LHCN-M2 (cell line): ENCODE measurements around the gene HTR1B. TPM values are rescaled to one million over a fixed set of nuclear protein-coding genes. Genes with fewer than 3 reads are reported as not detected.

Source experiments
- DNase-seq: peaks from one replicate; pipeline ENCODE4 v3.0.0-alpha.2; 2012; ENCODE audit warnings: low read depth
- polyA plus RNA-seq: library from polyadenylated mRNA; unstranded; fragments of >200 nt; gene quantifications from one replicate; pipeline ENCODE4 v1.2.1, GENCODE V29; 2012; ENCODE audit warnings: missing spikeins
- total RNA-seq: library from RNA; depleted of rRNA; stranded (reverse); fragments of >200 nt; gene quantifications from 2 replicates; pipeline ENCODE4 v1.2.3, GENCODE V29; 2014; rRNA removed

HTR1B gene, protein sequence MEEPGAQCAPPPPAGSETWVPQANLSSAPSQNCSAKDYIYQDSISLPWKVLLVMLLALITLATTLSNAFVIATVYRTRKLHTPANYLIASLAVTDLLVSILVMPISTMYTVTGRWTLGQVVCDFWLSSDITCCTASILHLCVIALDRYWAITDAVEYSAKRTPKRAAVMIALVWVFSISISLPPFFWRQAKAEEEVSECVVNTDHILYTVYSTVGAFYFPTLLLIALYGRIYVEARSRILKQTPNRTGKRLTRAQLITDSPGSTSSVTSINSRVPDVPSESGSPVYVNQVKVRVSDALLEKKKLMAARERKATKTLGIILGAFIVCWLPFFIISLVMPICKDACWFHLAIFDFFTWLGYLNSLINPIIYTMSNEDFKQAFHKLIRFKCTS
- total RNA-seq, result 0.46 and 0.64 TPM in 2 replicates
- 0.16 TPM for polyA plus RNA-seq

GRCh38 chr6:77463308-77463860, at the start of gene HTR1B:
HTR1B (minus strand) TSS chr6:77463491; CDS start chr6:77463403, 88 bp downstream.
- peak; percentile 30 for DNase-seq

DNA sequence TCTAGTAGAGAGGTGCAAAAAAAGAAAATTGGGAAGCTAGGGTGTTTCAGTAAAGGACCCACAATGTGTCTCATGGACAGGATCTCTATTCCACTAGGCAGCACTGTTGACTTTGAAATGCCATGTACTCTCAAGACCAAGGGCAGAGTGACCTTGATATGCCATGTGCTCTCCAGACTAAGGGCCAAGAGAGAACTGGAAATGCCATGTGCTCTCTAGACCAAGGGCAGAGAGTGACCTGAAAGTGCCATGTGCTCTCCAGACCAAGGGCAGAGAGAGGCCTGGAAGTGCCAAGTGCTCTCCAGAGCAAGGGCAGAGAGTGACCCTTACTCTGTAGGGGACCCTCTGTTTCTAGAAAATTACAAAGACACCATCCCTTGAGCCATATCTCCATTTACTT, 49.3 kb upstream of the HTR1B start:
- DNase-seq, result no peak

DNA sequence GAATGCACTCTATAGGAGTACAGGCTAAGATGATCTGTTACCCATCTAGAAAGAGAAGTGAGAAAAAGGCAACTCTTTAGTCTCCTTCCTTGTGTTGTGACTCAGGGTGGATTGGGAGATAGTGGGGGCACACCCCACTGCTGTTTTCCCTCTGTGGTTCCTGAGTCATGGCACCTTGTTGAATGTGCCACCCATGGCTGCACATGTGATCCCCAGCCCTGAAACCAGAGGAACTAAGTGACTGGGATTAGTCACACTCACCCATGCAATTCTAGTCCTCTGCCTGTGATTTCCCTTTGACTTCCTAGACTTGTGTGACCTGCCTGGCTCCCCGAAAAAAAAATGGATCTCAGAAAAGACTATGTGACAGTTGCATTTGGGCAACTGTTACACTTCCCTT, 48.6 kb upstream of the HTR1B start:
- no peak for DNase-seq

- peak; percentile 37 for DNase-seq
Observed at GRCh38 chr6:77502981-77503380, 39.7 kb upstream of the HTR1B start.

- no peak for DNase-seq
Observed at GRCh38 chr6:77492530-77492929, 29.2 kb upstream of the HTR1B start.

GRCh38 chr6:77487808-77488425, 24.6 kb upstream of the HTR1B start:
- no peak for DNase-seq

DNA sequence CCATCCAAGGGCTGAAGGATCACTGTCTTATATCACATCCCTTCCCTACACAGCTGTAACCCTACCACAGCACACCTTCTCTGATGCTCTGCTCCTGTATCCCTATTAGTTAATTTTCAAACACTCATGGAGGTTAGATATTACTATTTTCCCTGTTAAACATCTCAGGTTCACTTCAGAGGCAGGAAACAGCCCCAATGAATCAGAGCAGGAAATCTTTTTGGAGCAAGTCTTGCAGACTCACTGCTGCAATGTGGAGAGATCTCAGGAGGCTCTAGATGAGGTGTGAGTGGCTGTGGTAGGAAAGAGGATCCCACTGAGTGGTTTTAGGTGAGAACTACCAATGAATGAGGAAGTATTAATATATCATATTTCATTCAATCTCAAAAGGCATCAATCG, 19.7 kb upstream of the HTR1B start:
- no peak for DNase-seq

DNA sequence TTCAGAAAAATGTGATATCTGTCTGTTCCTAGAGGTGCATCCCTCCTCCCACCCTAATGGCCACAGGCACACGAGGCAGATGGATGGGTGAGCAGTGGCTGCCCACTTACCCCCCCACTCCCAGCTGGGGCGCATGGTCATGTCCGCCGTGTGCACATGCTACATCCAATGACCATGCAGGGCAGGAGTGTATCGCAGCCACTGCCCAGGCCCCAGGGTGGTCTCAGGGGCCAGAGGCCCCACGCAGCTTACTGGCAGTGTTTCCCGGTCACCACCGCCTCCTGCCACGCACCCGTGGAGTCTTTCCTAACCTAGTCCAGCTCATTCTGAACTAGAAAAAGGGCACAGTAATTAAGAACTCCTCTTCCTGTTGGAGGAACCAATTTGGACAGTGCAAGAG, 11.7 kb upstream of the HTR1B start:
- DNase-seq, result no peak

DNA sequence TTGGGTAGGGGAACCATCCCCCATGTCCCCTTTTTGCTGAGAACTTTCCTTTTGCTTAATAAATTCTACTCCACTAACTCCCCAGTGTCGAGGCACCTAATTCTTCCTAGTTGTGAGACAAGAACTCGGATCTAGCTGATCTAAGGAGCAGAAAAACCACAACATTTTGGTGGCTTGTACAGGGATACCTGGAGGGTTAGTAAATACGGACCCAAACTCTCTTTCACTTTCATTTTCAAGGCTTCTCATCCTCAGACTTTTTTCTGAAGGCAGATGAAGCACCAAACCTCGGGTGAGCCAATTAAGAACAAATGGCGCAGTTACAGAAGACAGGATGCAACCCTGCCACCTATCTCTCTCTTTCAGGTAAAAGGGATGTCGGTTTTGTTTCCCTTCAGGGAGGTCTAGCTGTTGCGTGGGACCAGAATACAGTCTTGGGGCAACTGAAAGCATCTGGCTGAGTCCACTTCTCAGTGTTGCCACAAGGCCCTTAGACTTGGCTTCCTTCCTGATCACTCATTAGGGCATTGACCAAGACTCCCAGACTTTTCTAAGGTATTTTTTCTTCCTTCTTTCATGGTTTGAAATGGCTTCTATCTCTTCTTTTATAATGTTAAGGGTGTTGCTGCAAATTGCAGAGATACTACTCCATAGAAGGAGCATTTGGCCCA, 11.1 kb upstream of the HTR1B start:
- DNase-seq, result no peak

- no peak for DNase-seq
Observed at GRCh38 chr6:77470983-77471382, 7.7 kb upstream of the HTR1B start.

DNA sequence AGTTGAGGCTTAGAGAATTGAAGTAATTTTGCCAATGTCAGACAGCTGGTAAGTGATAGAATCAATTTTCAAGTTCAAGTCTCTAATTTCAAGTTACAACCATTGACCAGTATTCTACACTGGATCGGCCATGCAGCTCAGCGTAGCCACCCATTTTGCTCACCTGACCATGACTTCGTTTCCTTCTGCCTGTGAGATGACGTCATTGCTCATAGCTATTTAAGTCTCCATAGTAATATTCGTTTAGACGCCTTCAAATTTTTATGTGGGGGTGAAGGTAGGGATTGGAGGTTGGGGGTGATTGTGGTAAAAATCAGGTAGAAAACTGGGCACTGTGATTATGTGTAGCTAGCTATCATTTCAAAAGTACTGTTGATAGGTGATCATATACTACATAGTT, 5.6 kb upstream of the HTR1B start:
- DNase-seq, result no peak

GRCh38 chr6:77466451-77467437, 3.5 kb upstream of the HTR1B start:
- no peak for DNase-seq

- DNase-seq, result peak; percentile 77
Observed at GRCh38 chr6:77466055-77466450, 2.8 kb upstream of the HTR1B start.

- no peak for DNase-seq
Observed at GRCh38 chr6:77464495-77464867, 1.2 kb upstream of the HTR1B start.

- DNase-seq, result no peak
Observed at GRCh38 chr6:77463861-77464494, 687 bp upstream of the HTR1B start.

GRCh38 chr6:77462359-77463307, 658 bp downstream of the HTR1B start:
- no peak for DNase-seq

DNA sequence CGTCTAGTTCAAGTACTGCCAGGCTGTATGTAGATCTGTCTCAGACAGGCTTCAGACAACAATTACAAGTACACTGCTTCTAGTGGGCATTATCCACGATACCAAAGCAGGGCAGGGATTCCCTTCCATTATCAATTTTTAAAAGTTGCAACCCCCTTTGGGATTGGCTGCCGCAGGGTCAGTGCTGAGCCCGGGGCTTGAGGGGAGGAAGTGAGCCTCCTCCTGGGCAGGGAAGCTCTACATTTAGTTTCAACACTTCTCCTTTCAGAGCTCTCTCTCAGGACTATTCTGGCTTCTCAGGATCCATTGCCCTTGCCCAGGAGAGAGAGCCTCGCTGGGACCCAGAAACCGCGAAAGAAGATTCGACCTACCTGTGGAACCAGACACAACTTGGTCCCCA, 1.5 kb downstream of the HTR1B start:
- no peak for DNase-seq

DNA sequence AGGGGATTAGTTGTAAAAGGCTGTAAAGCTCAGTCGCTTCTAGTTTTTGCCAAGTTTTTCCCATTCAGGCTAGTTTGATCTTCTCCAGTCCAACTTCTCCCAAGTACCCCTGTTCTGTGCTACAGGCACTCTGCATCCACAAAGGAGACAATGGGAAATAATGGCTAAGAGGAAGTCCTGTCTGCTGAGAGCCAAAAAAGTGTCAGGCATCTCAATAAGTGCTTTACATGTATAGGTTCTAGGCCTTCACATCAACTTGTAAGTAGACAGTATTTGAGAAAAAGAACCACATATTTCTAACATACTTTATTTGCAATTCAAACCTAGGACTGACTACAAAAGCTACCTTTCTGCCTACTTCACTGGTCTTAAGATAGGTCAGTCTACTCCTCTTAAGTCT, 4.9 kb downstream of the HTR1B start:
- no peak for DNase-seq

GRCh38 chr6:77457720-77458349, 5.5 kb downstream of the HTR1B start:
- DNase-seq, result peak; percentile 97
